Ovary (tissue), 3 donors: ENCODE measurements around the gene MYH6.

Experiments used
- EP300 ChIP-seq: sonication (generic); formaldehyde crosslinking; IDR thresholded peaks from one replicate; pipeline ENCODE4 v1.6.1; 2017; ENCODE audit warnings: antibody characterized with exemption
- TF ChIP-seq, protein P1 (sequence below), 3 donors: fragments of 450-650 bp in 2 of 3; fragments of 200-600 bp in 1 of 3; IDR thresholded peaks; one replicate each; pipeline versions ENCODE4 v1.5.1 to v1.8.0; 2016 to 2022; ENCODE audit warnings: antibody characterized with exemption in 3 of 3, mild to moderate bottlenecking in 1 of 3
- donor health status: DM: no; HTN: no; CAD: no.

DNA sequence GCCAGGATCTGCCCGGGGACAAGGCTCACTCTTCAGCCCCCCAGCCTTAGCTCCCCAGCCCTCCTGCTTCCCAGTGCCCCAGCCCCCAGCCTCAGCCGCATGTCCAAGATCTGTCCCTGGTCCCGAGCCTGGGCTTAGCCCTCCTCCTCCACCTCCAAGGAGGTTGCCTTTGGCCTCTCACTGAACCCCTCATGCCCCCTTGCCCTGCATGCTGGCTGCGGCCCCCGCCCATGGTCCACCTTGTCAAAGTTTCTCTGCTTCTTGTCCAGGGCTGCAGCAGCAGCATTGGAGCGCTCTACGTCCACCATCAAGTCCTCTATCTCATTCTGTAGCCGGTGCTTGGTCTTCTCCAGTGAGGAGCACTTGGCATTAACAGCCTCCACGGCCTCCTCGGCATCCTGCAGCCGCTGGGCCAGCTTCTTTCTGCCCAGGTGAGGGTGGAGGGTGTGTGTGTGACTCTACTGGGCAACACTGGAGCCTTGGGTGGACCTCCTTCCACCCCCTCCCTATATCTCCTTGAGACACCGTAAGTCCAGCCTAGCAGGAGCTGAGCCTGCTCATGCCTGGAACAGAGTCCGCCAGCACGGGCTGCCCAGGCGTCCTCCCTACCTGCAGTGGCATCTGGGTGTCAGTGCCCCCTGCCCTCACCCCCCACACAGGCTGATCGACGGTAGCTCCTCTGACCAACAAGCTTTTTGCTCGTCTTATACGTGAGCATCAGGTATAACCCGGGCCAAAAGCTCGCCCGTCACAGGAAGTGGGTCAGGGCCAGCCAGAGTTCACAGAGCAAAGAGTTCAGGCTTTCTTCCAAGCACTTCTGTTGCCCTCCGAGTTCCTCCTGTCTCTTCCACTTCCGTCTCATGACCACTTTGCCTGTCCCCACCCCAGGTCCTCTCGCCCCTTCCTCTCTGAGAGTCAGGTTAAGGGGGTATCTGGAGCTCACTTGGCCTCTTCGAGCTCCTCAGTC, 19.9 kb downstream of the MYH6 start:
- TF ChIP-seq, protein P1, sequence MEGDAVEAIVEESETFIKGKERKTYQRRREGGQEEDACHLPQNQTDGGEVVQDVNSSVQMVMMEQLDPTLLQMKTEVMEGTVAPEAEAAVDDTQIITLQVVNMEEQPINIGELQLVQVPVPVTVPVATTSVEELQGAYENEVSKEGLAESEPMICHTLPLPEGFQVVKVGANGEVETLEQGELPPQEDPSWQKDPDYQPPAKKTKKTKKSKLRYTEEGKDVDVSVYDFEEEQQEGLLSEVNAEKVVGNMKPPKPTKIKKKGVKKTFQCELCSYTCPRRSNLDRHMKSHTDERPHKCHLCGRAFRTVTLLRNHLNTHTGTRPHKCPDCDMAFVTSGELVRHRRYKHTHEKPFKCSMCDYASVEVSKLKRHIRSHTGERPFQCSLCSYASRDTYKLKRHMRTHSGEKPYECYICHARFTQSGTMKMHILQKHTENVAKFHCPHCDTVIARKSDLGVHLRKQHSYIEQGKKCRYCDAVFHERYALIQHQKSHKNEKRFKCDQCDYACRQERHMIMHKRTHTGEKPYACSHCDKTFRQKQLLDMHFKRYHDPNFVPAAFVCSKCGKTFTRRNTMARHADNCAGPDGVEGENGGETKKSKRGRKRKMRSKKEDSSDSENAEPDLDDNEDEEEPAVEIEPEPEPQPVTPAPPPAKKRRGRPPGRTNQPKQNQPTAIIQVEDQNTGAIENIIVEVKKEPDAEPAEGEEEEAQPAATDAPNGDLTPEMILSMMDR (IDR thresholded peaks at IDR 0.05) = no peak
- no peak for TF ChIP-seq EP300
